Breast epithelium (tissue), 4 donors: ENCODE data around the gene NSF. TPM values are rescaled to one million over a fixed set of nuclear protein-coding genes. Genes with fewer than 3 reads are reported as not detected.

ENCODE experiments used
- DNase-seq, 2 donors: peaks; one replicate each; pipeline ENCODE4 v3.0.0-alpha.2; 2019; ENCODE audit warnings: low spot score in 2 of 2
- H3K27ac ChIP-seq, 2 donors: fragments of 200-600 bp; sonication (generic) in 1 of 2; one replicate each; pipeline ENCODE4 v1.5.1; 2016 to 2019; ENCODE audit warnings: mild to moderate bottlenecking in 1 of 2
- H3K27me3 ChIP-seq, 2 donors: fragments of 200-600 bp; sonication (generic) in 1 of 2; one replicate each; pipeline versions ENCODE4 v1.5.1 to v1.6.0; 2017 to 2019; ENCODE audit warnings: control low read depth in 1 of 2, mild to moderate bottlenecking in 1 of 2
- H3K36me3 ChIP-seq: fragments of 200-600 bp; one replicate; pipeline ENCODE4 v1.5.1; 2019
- H3K4me1 ChIP-seq, 2 donors: fragments of 200-600 bp; sonication (generic); one replicate each; pipeline ENCODE4 v1.5.1; 2016 to 2019; ENCODE audit warnings: control low read depth in 1 of 2
- H3K4me3 ChIP-seq, 3 donors: fragments of 200-600 bp; sonication (generic); 1 replicate in 2 of 3; 2 replicates in 1 of 3; pipeline ENCODE4 v1.5.1; 2016 to 2019; ENCODE audit warnings: mild to moderate bottlenecking in 3 of 3, moderate library complexity in 2 of 3
- H3K9me3 ChIP-seq, 2 donors: fragments of 200-600 bp; sonication (generic) in 1 of 2; one replicate each; pipeline ENCODE4 v1.5.1; 2016 to 2019; ENCODE audit warnings: control low read depth in 1 of 2
- POLR2A ChIP-seq: fragments of 450-650 bp; IDR thresholded peaks from one replicate; pipeline ENCODE4 v1.6.1; 2016; ENCODE audit warnings: antibody characterized with exemption, mild to moderate bottlenecking, moderate library complexity
- POLR2AphosphoS5 ChIP-seq, 3 donors: sonication (generic); formaldehyde crosslinking; IDR thresholded peaks; one replicate each; pipeline ENCODE4 v1.6.1; 2017; ENCODE audit warnings: antibody characterized with exemption in 3 of 3
- intact Hi-C: fragments of 100-400 bp; cut with DNase I; formaldehyde crosslinking; loops from one replicate; pipeline ENCODE4 v1.15.1; 2023; ENCODE audit warnings: low total_unique reads
- total RNA-seq, 3 donors: library from RNA; depleted of rRNA; stranded (reverse); fragments of >200 nt; gene quantifications; one replicate each; pipeline ENCODE4 v1.1.0, GENCODE V29; 2016
- TF ChIP-seq, protein P1 (sequence below), 3 donors: fragments of 450-650 bp; IDR thresholded peaks; one replicate each; pipeline ENCODE4 v1.5.1; 2016 to 2017; ENCODE audit warnings: antibody characterized with exemption in 3 of 3, mild to moderate bottlenecking in 3 of 3, moderate library complexity in 3 of 3

The NSF gene
- total RNA-seq, 3 donors from 2014 or later: 22.1 to 38.1 (median 38.0) TPM

DNA sequence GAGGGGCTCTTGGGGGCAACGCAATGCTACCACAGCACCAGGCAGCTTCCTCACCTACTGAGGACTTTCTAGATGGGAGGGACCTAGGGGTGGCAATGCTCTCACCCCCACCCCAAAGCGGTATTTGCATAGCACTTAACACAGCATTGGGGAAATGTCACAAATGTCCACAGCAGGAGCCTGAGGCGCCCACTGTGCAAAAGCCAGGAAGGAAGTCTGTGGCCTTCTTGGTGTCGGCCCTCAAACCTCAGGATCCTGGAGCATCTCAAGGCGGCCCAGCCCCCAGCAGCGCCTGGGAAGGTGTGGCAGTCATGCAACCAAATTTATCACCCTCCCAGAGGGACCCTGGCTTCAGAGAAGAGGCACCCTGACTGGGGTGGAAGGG lies 182.7 kb downstream of the NSF start:
- Histone ChIP-seq H3K27ac (no peak overlapping the region), H3K36me3 (no peaks in the 10 kb centered on the region), H3K4me3 (no peak overlapping the region), H3K27me3 (no peaks in the 10 kb centered on the region), H3K9me3 (no peaks in the 10 kb centered on the region), H3K4me1 (no peaks in the 10 kb centered on the region)
- intact Hi-C loops: no loop called here
- TF ChIP-seq POLR2A: no peak
- TF ChIP-seq, protein P1, sequence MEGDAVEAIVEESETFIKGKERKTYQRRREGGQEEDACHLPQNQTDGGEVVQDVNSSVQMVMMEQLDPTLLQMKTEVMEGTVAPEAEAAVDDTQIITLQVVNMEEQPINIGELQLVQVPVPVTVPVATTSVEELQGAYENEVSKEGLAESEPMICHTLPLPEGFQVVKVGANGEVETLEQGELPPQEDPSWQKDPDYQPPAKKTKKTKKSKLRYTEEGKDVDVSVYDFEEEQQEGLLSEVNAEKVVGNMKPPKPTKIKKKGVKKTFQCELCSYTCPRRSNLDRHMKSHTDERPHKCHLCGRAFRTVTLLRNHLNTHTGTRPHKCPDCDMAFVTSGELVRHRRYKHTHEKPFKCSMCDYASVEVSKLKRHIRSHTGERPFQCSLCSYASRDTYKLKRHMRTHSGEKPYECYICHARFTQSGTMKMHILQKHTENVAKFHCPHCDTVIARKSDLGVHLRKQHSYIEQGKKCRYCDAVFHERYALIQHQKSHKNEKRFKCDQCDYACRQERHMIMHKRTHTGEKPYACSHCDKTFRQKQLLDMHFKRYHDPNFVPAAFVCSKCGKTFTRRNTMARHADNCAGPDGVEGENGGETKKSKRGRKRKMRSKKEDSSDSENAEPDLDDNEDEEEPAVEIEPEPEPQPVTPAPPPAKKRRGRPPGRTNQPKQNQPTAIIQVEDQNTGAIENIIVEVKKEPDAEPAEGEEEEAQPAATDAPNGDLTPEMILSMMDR (IDR thresholded peaks at IDR 0.05): no peak
- no peak for TF ChIP-seq POLR2AphosphoS5 (IDR thresholded peaks at IDR 0.05)
- no peak for DNase-seq

DNA sequence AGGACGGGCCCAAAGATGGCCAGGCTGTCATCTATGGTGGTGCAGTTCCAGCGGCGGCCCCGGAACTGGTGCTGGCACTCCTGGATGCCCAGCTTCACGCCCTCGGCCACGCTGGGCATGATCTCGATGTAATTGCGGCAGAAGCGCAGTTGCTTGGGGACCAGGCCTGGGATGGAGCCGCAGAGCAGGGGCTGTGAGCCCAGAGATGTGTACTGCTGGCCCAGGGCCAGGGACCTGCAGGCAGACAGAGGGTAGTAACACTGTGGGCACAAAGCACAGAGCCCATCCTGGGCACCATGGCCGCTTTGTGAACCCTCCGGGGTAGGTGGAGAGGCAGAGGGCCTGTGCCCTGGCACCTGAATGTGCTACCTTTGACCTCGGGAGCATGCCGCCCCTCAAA lies 183.2 kb downstream of the NSF start:
- no peaks in the 10 kb centered on the region for H3K36me3 ChIP-seq
- H3K27ac ChIP-seq: no peak overlapping the region
- DNase-seq: no peak
- H3K27me3 ChIP-seq: no peaks in the 10 kb centered on the region
- no peaks in the 10 kb centered on the region for H3K9me3 ChIP-seq
- H3K4me3 ChIP-seq: no peak overlapping the region
- TF ChIP-seq, protein P1 (IDR thresholded peaks at IDR 0.05): no peak
- TF ChIP-seq POLR2AphosphoS5 (IDR thresholded peaks at IDR 0.05): no peak
- no peak for TF ChIP-seq POLR2A
- intact Hi-C loops: no loop called here
- H3K4me1 ChIP-seq: no peaks in the 10 kb centered on the region

DNA sequence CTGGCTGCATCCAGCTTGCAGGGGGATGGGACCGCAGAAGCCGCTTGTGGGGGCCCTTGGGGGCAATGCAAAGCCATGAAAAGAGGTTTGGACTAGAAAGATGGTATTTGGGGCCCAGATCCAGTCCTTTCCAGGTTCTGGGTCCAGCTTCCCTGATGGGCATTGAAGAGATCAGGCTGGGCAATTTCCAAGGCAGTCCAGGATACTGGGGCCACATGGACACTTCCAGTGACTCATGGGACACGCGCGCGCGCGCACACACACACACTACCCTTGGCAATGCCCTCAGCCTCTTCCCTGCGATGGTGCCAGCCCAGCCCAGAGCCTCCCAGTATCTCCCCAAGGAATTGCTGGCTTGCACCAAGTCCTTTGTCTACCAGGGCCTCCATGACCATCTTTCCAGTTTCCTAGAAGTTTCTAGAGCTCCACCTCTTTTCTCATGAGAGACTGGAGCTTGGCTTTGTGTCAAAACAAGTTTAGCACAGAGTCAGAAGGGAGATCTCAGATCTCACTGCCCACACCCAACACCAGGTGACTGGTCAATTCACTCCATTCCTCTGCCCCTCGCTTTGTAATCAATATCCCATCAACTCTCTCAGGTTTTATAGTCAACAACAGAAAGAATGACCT lies 183.8 kb downstream of the NSF start:
- Histone ChIP-seq H3K27me3 (no peaks in the 10 kb centered on the region), H3K27ac (no peak overlapping the region), H3K4me3 (no peak overlapping the region), H3K36me3 (no peaks in the 10 kb centered on the region), H3K9me3 (no peaks in the 10 kb centered on the region), H3K4me1 (no peaks in the 10 kb centered on the region)
- intact Hi-C loops: no loop called here
- DNase-seq: no peak
- TF ChIP-seq POLR2AphosphoS5 (IDR thresholded peaks at IDR 0.05): no peak
- TF ChIP-seq, protein P1 (IDR thresholded peaks at IDR 0.05): no peak
- TF ChIP-seq POLR2A: no peak

DNA sequence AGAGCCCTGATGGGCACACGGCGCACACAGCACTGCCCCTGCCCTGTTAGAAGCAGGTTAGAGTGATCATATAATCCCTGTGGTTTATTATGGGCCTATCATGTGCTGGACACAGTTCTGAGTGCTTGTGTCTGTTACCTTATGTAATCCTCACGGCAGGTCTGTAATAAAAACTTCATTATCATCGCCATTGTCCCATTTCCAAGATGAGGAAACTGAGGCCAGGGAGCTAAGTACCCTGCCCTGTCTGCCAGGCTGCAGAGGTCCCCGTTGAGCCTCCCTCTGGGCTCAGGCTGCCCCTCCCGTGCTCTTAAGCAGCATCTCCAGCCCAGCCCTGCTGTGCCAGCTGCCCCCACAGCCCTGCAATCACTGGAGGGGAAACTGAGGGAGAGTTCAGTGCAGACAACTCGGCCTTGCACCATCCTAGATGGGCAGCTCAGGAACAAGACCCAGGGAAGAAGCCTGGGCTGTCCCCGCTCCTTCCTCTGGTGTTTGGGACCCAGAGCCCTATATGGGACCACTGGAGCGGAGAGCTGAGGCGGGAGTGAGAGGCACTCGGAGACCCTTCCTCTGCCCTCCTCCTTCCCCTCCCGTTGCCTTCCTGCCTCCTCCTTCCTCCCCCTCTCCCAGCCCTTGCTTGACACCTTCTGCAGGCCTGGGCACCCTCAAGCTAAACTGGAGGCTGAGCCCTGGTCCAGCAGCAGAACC lies 186.0 kb downstream of the NSF start:
- Histone ChIP-seq H3K36me3 (no peaks in the 10 kb centered on the region), H3K27ac (no peak overlapping the region), H3K4me3 (no peak overlapping the region), H3K9me3 (no peaks in the 10 kb centered on the region), H3K4me1 (no peaks in the 10 kb centered on the region), H3K27me3 (no peaks in the 10 kb centered on the region)
- intact Hi-C loops: no loop called here
- no peak for DNase-seq
- TF ChIP-seq, protein P1 (IDR thresholded peaks at IDR 0.05): no peak
- TF ChIP-seq POLR2A: no peak
- TF ChIP-seq POLR2AphosphoS5 (IDR thresholded peaks at IDR 0.05): no peak
